Measurements from ENCODE around the gene SPATA46. TPM values are rescaled to one million over a fixed set of nuclear protein-coding genes. Genes with fewer than 3 reads are reported as not detected.

Gene SPATA46
- total and polyA plus RNA-seq, 2 donors (not counting 3 experiments of a cell fraction or from before 2014, with no cell fraction given): not detected

- H3K27me3 ChIP-seq (ENCODE audit: control insufficient read depth in 2 of 2, insufficient read depth in 2 of 2, low read length in 2 of 2): no peaks in the 10 kb centered on the region
- no peak for TF ChIP-seq EZH2 (IDR thresholded peaks at IDR 0.05; ENCODE audit: borderline replicate concordance, low read depth, low read length, severe bottlenecking)
- no peak for TF ChIP-seq POLR2AphosphoS5 (IDR thresholded peaks at IDR 0.05; ENCODE audit: insufficient read depth, low read depth, low read length)
- TF ChIP-seq GATA2 (IDR thresholded peaks at IDR 0.05; ENCODE audit: insufficient read depth, insufficient read length, low read depth, low read length): no peak
- no peak for TF ChIP-seq POLR2A (IDR thresholded peaks at IDR 0.05; ENCODE audit: low read depth, low read length)
- TF ChIP-seq MAX (IDR thresholded peaks at IDR 0.05; ENCODE audit: insufficient read depth, insufficient read length): no peak
- H3K9me1 ChIP-seq (replicated peaks; ENCODE audit: control insufficient read depth, extremely low read depth, insufficient read depth, low read length): no peaks in the 10 kb centered on the region
- no peak overlapping the region for H3K9ac ChIP-seq (replicated peaks; ENCODE audit: extremely low read depth, insufficient read depth, low read length)
- no peaks in the 10 kb centered on the region for H3K9me3 ChIP-seq (replicated peaks; ENCODE audit: control insufficient read depth, insufficient read depth, low read length)
- no peaks in the 10 kb centered on the region for H3K36me3 ChIP-seq (ENCODE audit: control insufficient read depth in 2 of 2, extremely low read depth in 1 of 2, insufficient read depth in 2 of 2, low read length in 2 of 2)
- FAIRE-seq (no peak), DNase-seq (ENCODE audit: low read depth, low spot score) (no peak)
- H3K79me2 ChIP-seq (ENCODE audit: control insufficient read depth, insufficient read depth, low read length): no peaks in the 10 kb centered on the region
- H3K4me3 ChIP-seq (replicated peaks in 1 of 3; ENCODE audit: insufficient read depth in 1 of 3, low read depth in 1 of 3, low read length in 3 of 3): no peak overlapping the region
- no peak overlapping the region for H3K4me2 ChIP-seq (ENCODE audit: insufficient read depth, low read length)
- no peak overlapping the region for H2AFZ ChIP-seq (ENCODE audit: low read depth, low read length)
- POLR2A ChIA-PET: no interaction called here
- BruUV-seq (replicated peaks): no TSS peak
- CTCF ChIA-PET: interaction anchor here (0.9 to 4.5 kb wide), 5 partner anchors 31 to 352 kb away, joined by 3 to 51 read pairs (median 4); no protein-coding TSS in a partner anchor
- no peaks in the 10 kb centered on the region for H3K4me1 ChIP-seq (ENCODE audit: control insufficient read depth, extremely low read depth, insufficient read depth, low read length)
- no peaks in the 10 kb centered on the region for H4K20me1 ChIP-seq (replicated peaks; ENCODE audit: control insufficient read depth, extremely low read depth, insufficient read depth, low read length)
- no peak overlapping the region for H3K27ac ChIP-seq (ENCODE audit: insufficient read depth, low read depth, low read length)
- dilution Hi-C loops (cut with MboI; ENCODE audit: extremely low pct_ligation_motif_present, low sequenced_read_pairs) (no loop called here), intact Hi-C loops (cut with micrococcal nuclease) (no loop called here)
Measured at GRCh38 chr1:162389021-162389818, 12.6 kb upstream of the SPATA46 start.

GRCh38 chr1:162388615-162389014 lies 12.0 kb upstream of the SPATA46 start:
- H3K9me1 ChIP-seq (replicated peaks; ENCODE audit: control insufficient read depth, extremely low read depth, insufficient read depth, low read length): no peaks in the 10 kb centered on the region
- H3K4me3 ChIP-seq (replicated peaks in 1 of 3; ENCODE audit: insufficient read depth in 1 of 3, low read depth in 1 of 3, low read length in 3 of 3): no peak overlapping the region
- H3K4me1 ChIP-seq (ENCODE audit: control insufficient read depth, extremely low read depth, insufficient read depth, low read length): no peaks in the 10 kb centered on the region
- ChIA-PET POLR2A (no interaction called here), CTCF (interaction anchor here (0.9 to 4.5 kb wide), 5 partner anchors 31 to 352 kb away, joined by 3 to 51 read pairs (median 4); no protein-coding TSS in a partner anchor)
- H4K20me1 ChIP-seq (replicated peaks; ENCODE audit: control insufficient read depth, extremely low read depth, insufficient read depth, low read length): no peaks in the 10 kb centered on the region
- BruUV-seq (replicated peaks): no TSS peak
- dilution Hi-C loops (cut with MboI; ENCODE audit: extremely low pct_ligation_motif_present, low sequenced_read_pairs): no loop called here
- no peak for TF ChIP-seq JUN (IDR thresholded peaks at IDR 0.05; ENCODE audit: borderline replicate concordance, insufficient read depth, insufficient read length, low read depth)
- TF ChIP-seq MYC (IDR thresholded peaks at IDR 0.05; ENCODE audit: low read depth, low read length): no peak
- TF ChIP-seq MAX (IDR thresholded peaks at IDR 0.05; ENCODE audit: insufficient read depth, insufficient read length): no peak
- no peak for TF ChIP-seq GATA2 (IDR thresholded peaks at IDR 0.05; ENCODE audit: insufficient read depth, insufficient read length, low read depth, low read length)
- no peak for TF ChIP-seq POLR2AphosphoS5 (IDR thresholded peaks at IDR 0.05; ENCODE audit: insufficient read depth, low read depth, low read length)
- TF ChIP-seq, protein P1, sequence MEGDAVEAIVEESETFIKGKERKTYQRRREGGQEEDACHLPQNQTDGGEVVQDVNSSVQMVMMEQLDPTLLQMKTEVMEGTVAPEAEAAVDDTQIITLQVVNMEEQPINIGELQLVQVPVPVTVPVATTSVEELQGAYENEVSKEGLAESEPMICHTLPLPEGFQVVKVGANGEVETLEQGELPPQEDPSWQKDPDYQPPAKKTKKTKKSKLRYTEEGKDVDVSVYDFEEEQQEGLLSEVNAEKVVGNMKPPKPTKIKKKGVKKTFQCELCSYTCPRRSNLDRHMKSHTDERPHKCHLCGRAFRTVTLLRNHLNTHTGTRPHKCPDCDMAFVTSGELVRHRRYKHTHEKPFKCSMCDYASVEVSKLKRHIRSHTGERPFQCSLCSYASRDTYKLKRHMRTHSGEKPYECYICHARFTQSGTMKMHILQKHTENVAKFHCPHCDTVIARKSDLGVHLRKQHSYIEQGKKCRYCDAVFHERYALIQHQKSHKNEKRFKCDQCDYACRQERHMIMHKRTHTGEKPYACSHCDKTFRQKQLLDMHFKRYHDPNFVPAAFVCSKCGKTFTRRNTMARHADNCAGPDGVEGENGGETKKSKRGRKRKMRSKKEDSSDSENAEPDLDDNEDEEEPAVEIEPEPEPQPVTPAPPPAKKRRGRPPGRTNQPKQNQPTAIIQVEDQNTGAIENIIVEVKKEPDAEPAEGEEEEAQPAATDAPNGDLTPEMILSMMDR (IDR thresholded peaks at IDR 0.05; ENCODE audit: extremely low read depth in 1 of 2, insufficient read depth in 1 of 2, low read depth in 1 of 2, low read length in 2 of 2): no peak
- no peak for TF ChIP-seq EZH2 (IDR thresholded peaks at IDR 0.05; ENCODE audit: borderline replicate concordance, low read depth, low read length, severe bottlenecking)
- no peaks in the 10 kb centered on the region for H3K27me3 ChIP-seq (ENCODE audit: control insufficient read depth in 2 of 2, insufficient read depth in 2 of 2, low read length in 2 of 2)
- DNase-seq (ENCODE audit: low read depth, low spot score): no peak
- no peak for FAIRE-seq
- no peaks in the 10 kb centered on the region for H3K79me2 ChIP-seq (ENCODE audit: control insufficient read depth, insufficient read depth, low read length)
- H3K9me3 ChIP-seq (replicated peaks; ENCODE audit: control insufficient read depth, insufficient read depth, low read length): no peaks in the 10 kb centered on the region
- H3K27ac ChIP-seq (ENCODE audit: insufficient read depth, low read depth, low read length): no peak overlapping the region
- H2AFZ ChIP-seq (ENCODE audit: low read depth, low read length): no peak overlapping the region
- H3K36me3 ChIP-seq (ENCODE audit: control insufficient read depth in 2 of 2, extremely low read depth in 1 of 2, insufficient read depth in 2 of 2, low read length in 2 of 2): peaks cover 0 to under 1% of the 10 kb centered on the region in 2 experiments
- H3K4me2 ChIP-seq (ENCODE audit: insufficient read depth, low read length): no peak overlapping the region
- intact Hi-C loops (cut with micrococcal nuclease): no loop called here
- H3K9ac ChIP-seq (replicated peaks; ENCODE audit: extremely low read depth, insufficient read depth, low read length): no peak overlapping the region
